GM18505 (cell line): ENCODE results near the gene OLFML3.
"Not testable (repeated sequence)": the region's sequence is repeated elsewhere in the genome, so short reads cannot be mapped to it uniquely, and the experiment has no call there.

Source experiments
- ATAC-seq: cut with Tn5 transposase; IDR thresholded peaks from one replicate; pipeline ENCODE4 v1.9.1; 2021; ENCODE audit not compliant: unreplicated experiment
- POLR2A ChIP-seq: IDR thresholded peaks from 4 replicates; pipeline ENCODE4 v1.6.1; 2011; ENCODE audit warnings: borderline replicate concordance; ENCODE audit not compliant: insufficient read depth, insufficient read length; ENCODE audit errors: extremely low read depth

OLFML3 gene

DNA sequence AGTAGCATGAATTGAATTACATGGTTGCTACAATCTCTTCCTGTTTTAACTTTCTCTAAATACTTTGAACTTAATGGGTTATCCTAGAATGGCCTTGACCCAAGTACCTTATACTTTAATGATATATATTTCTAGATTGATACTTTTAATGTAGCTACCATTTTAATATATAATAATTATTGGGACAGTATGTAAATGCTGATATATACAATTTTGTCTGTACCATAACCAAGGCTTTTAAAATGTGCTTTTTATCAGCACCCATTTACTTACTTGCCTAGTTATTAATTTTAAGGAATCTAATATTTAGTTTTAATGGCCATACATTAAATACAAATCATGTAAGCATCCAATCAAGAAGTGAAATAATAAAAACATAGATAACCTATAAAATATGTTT lies 36.7 kb upstream of the OLFML3 start:
- no peak for ATAC-seq
- no peak for TF ChIP-seq POLR2A

DNA sequence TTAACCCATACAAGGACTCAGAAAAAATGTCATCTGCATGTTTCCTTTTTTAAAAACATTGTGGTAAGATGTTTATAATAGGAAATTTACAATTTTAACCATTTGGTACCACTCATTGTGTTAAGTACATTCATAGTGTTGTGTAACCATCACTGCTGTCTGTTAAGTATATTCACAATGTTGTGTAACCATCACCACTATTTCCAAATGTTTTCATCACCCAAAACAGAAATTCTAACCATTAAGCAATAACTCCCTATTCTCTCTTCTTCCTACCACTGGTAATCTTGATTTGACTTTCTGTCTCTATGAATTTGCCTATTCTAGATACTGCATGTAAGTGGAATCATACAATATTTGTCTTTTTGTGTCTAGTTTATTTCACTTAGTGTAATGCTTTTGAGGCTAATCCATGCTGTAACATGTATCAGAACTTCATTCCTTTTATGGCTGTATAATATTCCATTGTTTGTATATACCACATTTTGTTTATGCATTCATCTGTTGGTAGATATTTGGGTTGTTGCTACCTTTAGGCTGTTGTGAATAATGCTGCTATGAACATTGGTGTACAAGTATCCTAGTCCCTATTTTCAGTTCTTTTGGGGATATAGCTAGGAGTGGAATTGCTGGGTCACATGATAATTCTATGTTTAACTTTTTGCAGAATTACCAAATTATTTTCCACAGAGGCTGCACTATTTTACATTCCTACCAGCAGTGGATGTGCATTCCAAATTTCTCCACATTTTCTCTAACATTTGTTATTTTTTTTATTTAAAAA lies 36.1 kb upstream of the OLFML3 start:
- ATAC-seq, result no peak
- no peak for TF ChIP-seq POLR2A

DNA sequence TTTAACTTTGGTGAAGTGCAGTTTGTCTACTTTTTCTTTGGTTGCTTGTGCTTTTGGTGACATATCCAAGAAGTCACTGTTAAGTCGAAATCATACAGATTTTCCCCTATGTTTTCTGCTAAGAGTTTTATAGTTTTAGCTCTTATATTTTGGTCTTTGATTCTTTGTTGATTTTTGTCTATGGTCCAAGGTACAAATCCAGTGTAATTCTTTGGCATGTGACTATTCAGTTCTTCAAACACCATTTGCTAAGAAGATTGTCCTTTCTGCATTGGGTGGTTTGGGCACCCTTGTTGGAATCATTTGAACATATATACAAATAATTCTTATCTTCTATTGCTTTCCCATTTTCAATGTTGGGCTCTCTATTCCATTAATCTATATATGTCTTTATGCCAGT lies 33.9 kb upstream of the OLFML3 start:
- no peak for ATAC-seq
- TF ChIP-seq POLR2A, result no peak

DNA sequence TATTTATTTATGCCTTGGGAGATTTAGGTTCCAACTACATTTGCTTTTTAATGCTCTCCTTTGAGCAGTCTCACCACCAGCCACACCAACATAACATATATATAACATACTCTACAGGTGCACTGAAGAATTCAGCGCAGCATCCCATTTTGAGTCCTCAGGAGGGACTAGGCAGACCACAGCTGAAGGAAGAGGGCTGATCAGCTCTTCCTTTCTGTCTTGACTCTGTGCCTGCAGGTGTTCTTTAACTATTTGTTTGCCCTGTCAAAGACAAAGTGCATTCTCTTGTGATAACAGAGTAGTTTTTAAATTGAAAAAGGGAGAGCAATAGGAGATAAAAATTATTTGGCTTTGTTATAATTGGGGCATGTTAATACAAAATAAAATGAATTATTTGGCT lies 33.2 kb upstream of the OLFML3 start:
- ATAC-seq, result no peak
- TF ChIP-seq POLR2A, result no peak

DNA sequence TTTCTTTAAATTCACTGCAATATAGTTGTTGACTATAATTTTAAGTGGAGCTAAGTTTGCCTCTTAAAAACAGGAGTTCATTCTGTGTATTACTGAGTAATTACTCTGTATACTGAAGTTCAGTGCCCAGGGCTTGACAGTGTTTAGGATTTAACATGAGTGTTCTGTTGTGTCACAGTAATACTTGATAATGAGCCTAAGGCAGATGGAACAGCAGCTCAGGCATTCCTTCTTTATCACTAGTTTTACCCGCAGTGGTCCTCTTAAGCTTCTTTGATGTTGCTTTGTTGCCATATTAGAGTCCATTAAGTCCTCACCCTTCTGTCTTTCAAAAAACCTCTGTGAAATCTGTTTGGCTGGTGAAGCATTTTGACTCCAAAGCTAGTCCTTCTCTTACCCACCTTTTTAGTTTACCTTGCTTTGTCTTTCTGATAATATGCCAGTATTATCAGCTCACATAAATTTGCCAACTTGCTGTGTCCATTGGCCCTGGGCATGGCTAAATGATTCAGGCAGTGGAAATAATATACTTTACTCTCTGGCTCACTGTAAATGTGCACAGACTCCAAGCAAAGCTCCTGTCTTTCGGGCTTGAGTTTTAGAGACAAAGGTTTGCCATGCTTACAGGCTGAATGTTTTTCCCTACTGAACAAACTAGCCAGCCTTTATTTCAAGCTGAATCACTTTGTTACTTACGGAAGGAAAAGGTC lies 32.4 kb upstream of the OLFML3 start:
- TF ChIP-seq POLR2A, result no peak
- ATAC-seq, result no peak

DNA sequence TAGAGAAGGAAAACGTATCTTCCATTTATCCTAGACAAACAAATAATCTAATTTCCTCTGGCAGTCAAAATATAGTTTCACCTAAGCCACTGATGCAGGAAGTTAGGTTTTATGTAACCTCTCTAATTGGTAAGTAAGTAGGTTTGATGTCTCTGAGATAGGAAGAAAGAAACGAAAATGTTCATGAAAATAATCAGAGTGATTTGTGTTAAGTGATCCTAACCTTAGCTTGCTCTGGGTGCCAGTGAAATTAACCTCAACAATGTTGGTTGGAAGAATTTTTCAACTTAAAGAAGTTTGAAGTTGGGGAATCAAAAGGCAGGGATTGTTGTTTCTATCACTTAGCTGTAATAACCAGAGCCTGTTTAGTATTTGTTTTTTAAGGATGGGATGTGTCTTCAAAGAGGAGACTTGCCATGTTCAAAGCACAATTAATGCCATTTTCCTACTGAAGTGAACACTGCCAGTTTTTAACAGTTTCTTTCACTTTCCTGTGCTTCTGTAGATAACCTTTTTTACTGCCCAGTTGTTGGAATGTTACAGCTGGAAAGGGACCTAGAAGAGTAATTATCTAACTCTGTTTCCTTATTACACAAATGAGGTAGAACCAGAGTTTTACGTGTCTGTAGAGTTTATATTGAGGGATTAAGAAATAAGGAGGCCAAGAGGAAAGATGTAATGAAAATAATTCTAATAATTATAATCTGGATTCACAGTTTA lies 31.7 kb upstream of the OLFML3 start:
- no peak for ATAC-seq
- no peak for TF ChIP-seq POLR2A

DNA sequence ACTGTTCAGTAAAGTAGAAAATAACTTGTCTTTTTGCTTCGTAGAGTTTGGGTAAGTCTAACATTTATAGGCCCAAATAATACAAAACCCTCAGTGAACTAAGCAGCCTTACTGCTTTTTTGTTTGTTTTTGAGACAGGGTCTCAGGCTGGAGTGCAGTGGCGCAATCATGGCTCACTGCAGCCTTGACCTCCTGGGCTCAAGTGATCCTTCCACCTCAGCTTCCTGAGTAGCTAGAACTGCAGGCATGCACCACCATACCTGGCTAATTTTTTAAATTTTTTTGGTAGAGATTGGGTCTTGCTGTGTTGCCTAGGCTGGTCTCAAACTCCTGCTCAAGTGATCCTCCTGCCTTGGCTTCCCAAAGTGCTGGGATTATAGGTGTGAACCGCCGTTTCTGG lies 31.1 kb upstream of the OLFML3 start:
- not testable (repeated sequence) for ATAC-seq

DNA sequence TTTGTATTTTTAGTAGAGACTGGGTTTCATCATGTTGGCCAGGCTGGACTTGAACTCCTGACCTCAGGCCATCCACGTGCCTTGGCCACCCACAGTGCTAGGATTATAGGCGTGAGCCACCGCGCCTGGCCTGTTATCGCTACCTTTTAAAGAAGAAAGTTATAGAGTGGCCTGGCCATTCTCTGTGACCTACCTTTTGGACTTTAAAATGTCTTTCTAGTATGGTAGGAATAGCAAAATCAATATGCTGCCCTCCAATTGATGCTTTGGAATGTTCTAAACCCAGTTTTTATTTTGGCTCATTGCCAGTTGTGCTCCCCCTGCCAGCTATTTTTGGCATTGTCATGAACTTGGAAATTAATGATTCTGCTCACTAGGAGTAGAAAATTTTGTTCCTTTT lies 30.3 kb upstream of the OLFML3 start:
- no peak for TF ChIP-seq POLR2A
- no peak for ATAC-seq

DNA sequence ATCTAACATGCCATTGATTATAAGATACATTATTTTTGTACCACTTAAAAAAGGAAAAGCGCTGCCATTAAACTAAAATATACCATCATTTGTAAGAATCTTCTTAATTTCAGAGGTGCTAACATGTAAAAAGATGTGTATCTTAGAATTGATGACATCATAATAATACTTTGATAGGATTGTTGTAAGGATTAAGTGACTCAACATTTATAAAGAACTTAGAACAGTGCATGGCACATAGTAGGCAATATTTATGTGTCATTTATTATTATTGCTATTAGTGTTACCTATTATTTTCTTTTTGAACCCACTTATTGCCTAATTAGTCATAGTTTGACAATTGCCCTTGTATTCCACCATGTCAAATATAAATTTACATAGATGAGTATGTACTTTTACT lies 28.4 kb upstream of the OLFML3 start:
- TF ChIP-seq POLR2A, result no peak
- no peak for ATAC-seq

DNA sequence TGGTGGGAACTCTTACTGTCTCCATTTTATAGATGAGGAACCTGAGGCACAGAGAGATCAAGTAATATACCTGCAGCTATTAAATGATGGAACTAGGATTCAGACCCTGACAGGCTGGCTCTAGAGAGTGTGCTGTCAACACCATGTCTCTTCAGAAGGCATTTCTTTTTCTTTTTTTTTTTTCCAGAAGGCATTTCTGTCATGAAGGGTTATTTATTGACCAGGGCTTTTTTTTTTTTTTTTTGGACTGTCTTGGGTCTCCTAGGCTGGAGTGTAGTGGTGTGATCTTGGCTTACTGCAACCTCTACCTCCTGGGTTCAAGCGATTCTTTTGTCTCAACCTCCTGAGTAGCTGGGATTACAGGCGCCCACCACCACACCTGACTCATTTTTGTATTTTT lies 27.6 kb upstream of the OLFML3 start:
- TF ChIP-seq POLR2A, result no peak

DNA sequence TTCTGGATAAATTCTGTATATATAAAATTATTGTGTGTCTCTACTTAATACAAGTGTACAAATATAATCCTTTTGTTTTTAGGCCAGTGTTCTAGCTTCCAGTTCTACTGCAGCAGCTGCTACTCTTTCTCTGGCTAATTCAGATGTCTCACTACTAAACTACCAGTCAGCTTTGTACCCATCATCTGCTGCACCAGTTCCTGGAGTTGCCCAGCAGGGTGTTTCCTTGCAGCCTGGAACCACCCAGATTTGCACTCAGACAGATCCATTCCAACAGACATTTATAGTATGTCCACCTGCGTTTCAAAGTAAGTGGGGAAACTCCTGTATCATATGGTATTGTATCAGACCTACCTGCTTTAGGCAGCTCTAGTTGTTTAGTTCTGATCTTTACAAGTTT lies 21.3 kb upstream of the OLFML3 start:
- no peak for ATAC-seq
- TF ChIP-seq POLR2A, result no peak

More for the DNA sequence above, 27.6 kb upstream of the OLFML3 start:
- ATAC-seq, result no peak

DNA sequence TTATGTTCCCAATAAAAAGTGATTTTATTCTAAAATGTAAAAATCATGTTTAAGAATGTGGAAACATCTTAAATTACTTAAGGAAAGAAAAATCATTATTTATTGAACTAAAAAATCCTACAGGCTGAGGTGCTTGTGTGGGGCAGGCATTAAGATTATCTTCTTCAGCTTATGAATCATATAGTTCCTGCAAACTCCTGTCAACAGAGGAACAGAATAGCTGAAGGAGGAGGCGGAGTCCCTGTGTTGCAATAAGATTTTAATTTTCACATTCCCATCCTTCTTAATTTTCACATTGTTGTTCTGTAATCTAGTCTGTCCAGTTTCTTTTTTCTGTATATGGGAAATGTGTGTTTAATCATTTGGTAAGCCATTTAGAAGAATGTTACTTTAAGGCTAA lies 20.6 kb upstream of the OLFML3 start:
- TF ChIP-seq POLR2A, result no peak
- no peak for ATAC-seq

DNA sequence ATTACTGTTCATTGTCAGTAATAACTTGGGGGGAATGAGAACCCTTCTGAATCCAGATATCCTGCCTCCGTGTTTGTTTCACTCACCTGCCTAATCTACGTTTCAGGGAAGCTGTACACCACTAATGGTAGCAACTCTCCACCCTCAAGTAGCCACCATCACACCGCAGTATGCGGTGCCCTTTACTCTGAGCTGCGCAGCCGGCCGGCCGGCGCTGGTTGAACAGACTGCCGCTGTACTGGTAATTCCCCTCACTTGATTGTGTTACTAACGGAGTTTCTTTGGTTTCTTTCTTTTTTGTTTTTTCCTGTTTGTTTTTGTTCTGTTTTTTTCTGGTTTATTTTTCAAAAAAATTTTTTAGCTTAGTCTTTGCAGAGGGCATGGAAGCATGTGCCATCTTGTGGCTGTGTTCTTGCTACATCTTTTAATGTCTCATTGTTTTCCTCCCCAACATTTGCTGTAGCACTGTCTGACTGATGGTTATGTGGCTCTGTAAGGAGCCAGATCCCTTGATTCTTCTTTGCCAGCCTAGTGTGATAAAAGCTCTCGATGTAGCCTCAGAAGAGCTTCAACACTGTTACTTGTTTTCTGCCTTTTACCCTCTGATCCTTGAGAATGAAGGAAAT lies 15.9 kb upstream of the OLFML3 start:
- TF ChIP-seq POLR2A, result no peak
- no peak for ATAC-seq

DNA sequence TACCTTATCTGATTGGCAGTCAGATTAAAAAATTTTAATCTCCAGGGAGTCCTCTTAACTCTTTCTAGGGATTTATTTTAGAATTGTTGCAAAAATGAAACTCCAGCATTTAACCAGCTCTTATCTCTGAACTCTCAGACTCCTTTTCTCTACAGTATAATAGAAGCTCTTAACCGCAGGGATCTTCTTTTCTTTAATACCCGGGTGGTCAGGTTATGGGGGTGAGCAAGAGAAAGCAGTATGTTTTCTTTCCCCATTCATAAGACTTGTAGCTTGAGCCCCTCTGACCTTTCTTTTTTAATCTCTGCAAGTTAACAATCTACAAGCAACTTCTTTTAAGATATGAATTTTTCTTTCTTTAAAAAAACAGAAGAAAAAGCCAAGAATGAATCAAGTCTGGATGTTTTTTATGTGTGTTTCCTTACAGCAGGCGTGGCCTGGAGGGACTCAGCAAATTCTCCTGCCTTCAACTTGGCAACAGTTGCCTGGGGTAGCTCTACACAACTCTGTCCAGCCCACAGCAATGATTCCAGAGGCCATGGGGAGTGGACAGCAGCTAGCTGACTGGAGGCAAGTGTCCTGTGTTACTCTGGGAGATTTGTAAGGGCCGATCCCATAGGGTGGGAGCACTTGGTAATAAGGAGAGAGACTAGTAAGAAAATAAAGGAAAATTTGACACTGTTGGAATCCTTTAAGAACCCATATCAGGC lies 13.4 kb upstream of the OLFML3 start:
- TF ChIP-seq POLR2A, result no peak
- no peak for ATAC-seq

DNA sequence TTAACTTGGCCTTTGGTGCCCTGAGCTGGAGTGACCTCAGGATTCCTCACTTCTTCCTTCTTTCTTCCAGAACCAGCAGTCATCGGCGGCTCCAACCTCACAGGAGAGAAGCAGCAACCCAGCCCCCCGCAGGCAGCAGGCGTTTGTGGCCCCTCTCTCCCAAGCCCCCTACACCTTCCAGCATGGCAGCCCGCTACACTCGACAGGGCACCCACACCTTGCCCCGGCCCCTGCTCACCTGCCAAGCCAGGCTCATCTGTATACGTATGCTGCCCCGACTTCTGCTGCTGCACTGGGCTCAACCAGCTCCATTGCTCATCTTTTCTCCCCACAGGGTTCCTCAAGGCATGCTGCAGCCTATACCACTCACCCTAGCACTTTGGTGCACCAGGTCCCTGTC lies 6.3 kb upstream of the OLFML3 start:
- no peak for ATAC-seq
- no peak for TF ChIP-seq POLR2A
